SK-N-SH (cell line): ENCODE measurements around the gene ST6GALNAC2. TPM values are rescaled to one million over a fixed set of nuclear protein-coding genes. Genes with fewer than 3 reads are reported as not detected.

Experiments
- CTCF ChIA-PET: fragments of 300-600, 350-600 bp; formaldehyde crosslinking; extraction: SDS; loops from one replicate; lab custom pipeline; 2021; lab: Yijun Ruan, JAX
- POLR2A ChIA-PET: fragments of 350-600 bp; sonication (Branson Sonifier 250); formaldehyde crosslinking; extraction: SDS; loops from one replicate; lab custom pipeline; 2020; ENCODE audit warnings: antibody characterized with exemption, inconsistent platforms; lab: Yijun Ruan, JAX
- DNase-seq: peaks from one replicate; pipeline ENCODE4 v3.0.0; 2012
- H2AFZ ChIP-seq: fragments of 200-600 bp; sonication (generic); 2 replicates; pipeline ENCODE4 v1.8.1; 2016; ENCODE audit warnings: antibody characterized with exemption, mild to moderate bottlenecking, low read depth
- H3F3A ChIP-seq: fragments of 200-600 bp; sonication (generic); replicated peaks from 2 replicates; pipeline ENCODE3; 2016; ENCODE audit warnings: antibody characterized with exemption, mild to moderate bottlenecking; ENCODE audit not compliant: insufficient read depth
- H3K27ac ChIP-seq, 2 experiments: fragments of 200-500 bp in 1 of 2; fragments of 200-600 bp in 1 of 2; sonication (Bioruptor generic) in 1 of 2; sonication (generic), shearing (Covaris generic) in 1 of 2; 2 replicates each; pipeline versions ENCODE4 v1.5.1 to v1.6.1; 2014 to 2016; ENCODE audit warnings: low read depth in 2 of 2, inconsistent platforms in 1 of 2, low read length in 1 of 2, mild to moderate bottlenecking in 1 of 2, mixed read lengths in 1 of 2
- H3K27me3 ChIP-seq: fragments of 200-600 bp; sonication (generic), shearing (Covaris generic); 2 replicates; pipeline ENCODE4 v1.6.1; 2016; ENCODE audit warnings: mixed run types; ENCODE audit not compliant: insufficient read depth
- H3K36me3 ChIP-seq, 2 experiments: fragments of 200-500 bp in 1 of 2; fragments of 200-600 bp in 1 of 2; sonication (Bioruptor generic) in 1 of 2; sonication (generic) in 1 of 2; replicated peaks in 1 of 2; 2 replicates each; pipeline versions ENCODE3 to v1.5.1; 2014 to 2016; ENCODE audit warnings: low read length in 1 of 2, mild to moderate bottlenecking in 1 of 2; ENCODE audit not compliant: insufficient read depth in 2 of 2, control insufficient read depth in 1 of 2
- H3K4me1 ChIP-seq, 2 experiments: fragments of 200-500 bp in 1 of 2; fragments of 200-600 bp in 1 of 2; sonication (Bioruptor generic) in 1 of 2; sonication (generic), shearing (Covaris generic) in 1 of 2; 2 replicates each; pipeline versions ENCODE4 v1.5.1 to v1.6.1; 2014 to 2016; ENCODE audit warnings: low read depth in 1 of 2, low read length in 1 of 2, mixed run types in 1 of 2; ENCODE audit not compliant: insufficient read depth in 2 of 2, control insufficient read depth in 1 of 2
- H3K4me2 ChIP-seq: fragments of 200-600 bp; sonication (generic), shearing (Covaris generic); 2 replicates; pipeline ENCODE4 v1.6.1; 2017; ENCODE audit warnings: mixed run types
- H3K4me3 ChIP-seq, 2 experiments: fragments of 200-500 bp in 1 of 2; fragments of 200-600 bp in 1 of 2; sonication (Bioruptor generic) in 1 of 2; sonication (generic), shearing (Covaris generic) in 1 of 2; 2 replicates each; pipeline versions ENCODE4 v1.5.1 to v1.8.1; 2014 to 2016; ENCODE audit warnings: low read depth in 2 of 2, inconsistent platforms in 1 of 2, low read length in 1 of 2, mild to moderate bottlenecking in 1 of 2, mixed read lengths in 1 of 2, moderate library complexity in 1 of 2
- H3K79me2 ChIP-seq: fragments of 200-600 bp; sonication (generic); 2 replicates; pipeline ENCODE4 v1.8.1; 2017; ENCODE audit warnings: mild to moderate bottlenecking; ENCODE audit not compliant: insufficient read depth
- H3K9ac ChIP-seq: fragments of 200-600 bp; sonication (generic); 2 replicates; pipeline ENCODE4 v1.6.1; 2017; ENCODE audit warnings: mixed run types
- H3K9me2 ChIP-seq: fragments of 200-600 bp; sonication (generic); 2 replicates; pipeline ENCODE4 v1.6.1; 2017; ENCODE audit warnings: mixed run types
- H3K9me3 ChIP-seq: fragments of 200-600 bp; sonication (generic); 2 replicates; pipeline ENCODE4 v1.6.1; 2017; ENCODE audit warnings: mixed run types, mild to moderate bottlenecking, moderate library complexity
- H4K20me1 ChIP-seq: fragments of 200-600 bp; sonication (generic); 2 replicates; pipeline ENCODE4 v1.6.1; 2017; ENCODE audit warnings: mild to moderate bottlenecking, mixed run types; ENCODE audit not compliant: insufficient read depth
- FOSL2 ChIP-seq: IDR thresholded peaks from 2 replicates; pipeline ENCODE4 v1.4.0; 2012; ENCODE audit warnings: low read depth, mild to moderate bottlenecking, moderate library complexity, borderline replicate concordance
- NFIC ChIP-seq: IDR thresholded peaks from 2 replicates; pipeline ENCODE4 v1.4.0; 2012; ENCODE audit warnings: borderline replicate concordance
- WGBS: methylation state at CpG from one replicate; pipeline ENCODE4 v1.1.6; 2017; ENCODE audit warnings: low lambda C conversion rate; 5-methylcytosine and 5-hydroxymethylcytosine counted together
- polyA plus RNA-seq, 3 experiments: library from polyadenylated mRNA; depleted of rRNA; stranded (reverse); fragments of >200 nt; gene quantifications; 2 replicates each; pipeline ENCODE4 v1.2.3, GENCODE V29; 2012
- TF ChIP-seq, protein P1 (sequence below): IDR thresholded peaks from 2 replicates; pipeline ENCODE4 v1.6.1; 2012; ENCODE audit warnings: mild to moderate bottlenecking, low read depth, low read length, moderate library complexity
- TF ChIP-seq, protein P2 (sequence below): fragments of 200-600 bp; sonication (generic); IDR thresholded peaks from 2 replicates; pipeline ENCODE4 v1.6.1; 2017; ENCODE audit warnings: antibody characterized with exemption, mild to moderate bottlenecking, moderate library complexity
- TF ChIP-seq, protein P3 (sequence below): fragments of 150-350 bp; IDR thresholded peaks from 2 replicates; pipeline ENCODE4 v1.6.1; 2016; ENCODE audit warnings: mild to moderate bottlenecking, low read depth, low read length

The ST6GALNAC2 gene
- polyA plus RNA-seq, 1 of the 3 experiments (the other 2 are of a cell fraction): 0.94 TPM

DNA sequence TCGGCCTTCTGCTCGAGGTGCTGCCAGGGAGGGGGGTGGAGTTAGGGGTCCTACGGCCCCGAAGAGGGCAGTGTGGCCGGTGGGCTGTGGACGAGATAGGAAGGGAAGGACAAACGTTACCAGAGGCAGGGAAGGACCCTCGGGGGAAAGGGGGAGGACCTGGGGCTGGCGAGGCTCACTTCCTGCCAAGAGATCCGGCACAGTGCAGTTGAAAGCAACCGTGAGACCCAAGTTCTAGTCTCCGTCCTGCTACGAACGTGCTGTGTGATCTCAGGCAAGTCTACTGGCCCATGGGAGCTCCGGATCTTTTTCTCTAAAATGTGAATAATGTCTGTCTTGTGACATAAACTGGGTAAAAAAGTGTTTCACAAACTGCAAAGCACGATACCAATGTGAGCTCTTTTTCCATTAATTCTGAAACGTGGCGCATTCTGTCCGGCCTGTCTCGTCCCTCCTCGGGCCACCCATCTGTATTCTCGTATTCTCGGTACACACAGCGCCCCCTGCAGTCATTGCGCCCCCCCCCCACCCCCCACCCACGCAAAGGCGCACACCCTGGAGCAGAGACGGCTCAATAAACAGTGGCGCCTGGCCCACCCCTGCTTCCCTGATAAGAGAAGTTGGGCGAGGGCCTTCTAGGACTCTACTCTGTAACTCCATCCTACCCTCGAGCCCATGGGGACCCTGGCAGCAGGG lies 57.0 kb downstream of the ST6GALNAC2 start:
- TF ChIP-seq, protein P1, sequence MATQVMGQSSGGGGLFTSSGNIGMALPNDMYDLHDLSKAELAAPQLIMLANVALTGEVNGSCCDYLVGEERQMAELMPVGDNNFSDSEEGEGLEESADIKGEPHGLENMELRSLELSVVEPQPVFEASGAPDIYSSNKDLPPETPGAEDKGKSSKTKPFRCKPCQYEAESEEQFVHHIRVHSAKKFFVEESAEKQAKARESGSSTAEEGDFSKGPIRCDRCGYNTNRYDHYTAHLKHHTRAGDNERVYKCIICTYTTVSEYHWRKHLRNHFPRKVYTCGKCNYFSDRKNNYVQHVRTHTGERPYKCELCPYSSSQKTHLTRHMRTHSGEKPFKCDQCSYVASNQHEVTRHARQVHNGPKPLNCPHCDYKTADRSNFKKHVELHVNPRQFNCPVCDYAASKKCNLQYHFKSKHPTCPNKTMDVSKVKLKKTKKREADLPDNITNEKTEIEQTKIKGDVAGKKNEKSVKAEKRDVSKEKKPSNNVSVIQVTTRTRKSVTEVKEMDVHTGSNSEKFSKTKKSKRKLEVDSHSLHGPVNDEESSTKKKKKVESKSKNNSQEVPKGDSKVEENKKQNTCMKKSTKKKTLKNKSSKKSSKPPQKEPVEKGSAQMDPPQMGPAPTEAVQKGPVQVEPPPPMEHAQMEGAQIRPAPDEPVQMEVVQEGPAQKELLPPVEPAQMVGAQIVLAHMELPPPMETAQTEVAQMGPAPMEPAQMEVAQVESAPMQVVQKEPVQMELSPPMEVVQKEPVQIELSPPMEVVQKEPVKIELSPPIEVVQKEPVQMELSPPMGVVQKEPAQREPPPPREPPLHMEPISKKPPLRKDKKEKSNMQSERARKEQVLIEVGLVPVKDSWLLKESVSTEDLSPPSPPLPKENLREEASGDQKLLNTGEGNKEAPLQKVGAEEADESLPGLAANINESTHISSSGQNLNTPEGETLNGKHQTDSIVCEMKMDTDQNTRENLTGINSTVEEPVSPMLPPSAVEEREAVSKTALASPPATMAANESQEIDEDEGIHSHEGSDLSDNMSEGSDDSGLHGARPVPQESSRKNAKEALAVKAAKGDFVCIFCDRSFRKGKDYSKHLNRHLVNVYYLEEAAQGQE: no peak
- TF ChIP-seq NFIC: no peak
- TF ChIP-seq, protein P2, sequence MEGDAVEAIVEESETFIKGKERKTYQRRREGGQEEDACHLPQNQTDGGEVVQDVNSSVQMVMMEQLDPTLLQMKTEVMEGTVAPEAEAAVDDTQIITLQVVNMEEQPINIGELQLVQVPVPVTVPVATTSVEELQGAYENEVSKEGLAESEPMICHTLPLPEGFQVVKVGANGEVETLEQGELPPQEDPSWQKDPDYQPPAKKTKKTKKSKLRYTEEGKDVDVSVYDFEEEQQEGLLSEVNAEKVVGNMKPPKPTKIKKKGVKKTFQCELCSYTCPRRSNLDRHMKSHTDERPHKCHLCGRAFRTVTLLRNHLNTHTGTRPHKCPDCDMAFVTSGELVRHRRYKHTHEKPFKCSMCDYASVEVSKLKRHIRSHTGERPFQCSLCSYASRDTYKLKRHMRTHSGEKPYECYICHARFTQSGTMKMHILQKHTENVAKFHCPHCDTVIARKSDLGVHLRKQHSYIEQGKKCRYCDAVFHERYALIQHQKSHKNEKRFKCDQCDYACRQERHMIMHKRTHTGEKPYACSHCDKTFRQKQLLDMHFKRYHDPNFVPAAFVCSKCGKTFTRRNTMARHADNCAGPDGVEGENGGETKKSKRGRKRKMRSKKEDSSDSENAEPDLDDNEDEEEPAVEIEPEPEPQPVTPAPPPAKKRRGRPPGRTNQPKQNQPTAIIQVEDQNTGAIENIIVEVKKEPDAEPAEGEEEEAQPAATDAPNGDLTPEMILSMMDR: peak; percentile 33
- Histone ChIP-seq H3K27ac (peak overlapping the region; percentile 49 to 89; a peak in 3 of 4 replicates), H3K4me2 (peak overlapping the region; percentile 46; the same call in 1 of the 2 replicates), H3K9me2 (no peaks in the 10 kb centered on the region), H4K20me1 (no peaks in the 10 kb centered on the region), H3K79me2 (no peaks in the 10 kb centered on the region), H3K4me1 (peaks cover 13 to 67% of the 10 kb centered on the region in 2 experiments; a peak in 3 of 4 replicates), H3K36me3 (no peaks in the 10 kb centered on the region), H3K9ac (no peak overlapping the region), H3K9me3 (no peaks in the 10 kb centered on the region), H3K27me3 (no peaks in the 10 kb centered on the region), H3F3A (peaks cover 19% of the 10 kb centered on the region), H2AFZ (0 out of 2 replicates have a peak overlapping the region, but pooled peaks have one; percentile 57), H3K4me3 (no peak overlapping the region)
- peak; percentile 80 for DNase-seq
- WGBS: 75% methylated on average over 31 of the region's 31 CpGs
- ChIA-PET POLR2A (interaction anchor here (0.6 to 11.2 kb wide), 7 partner anchors 7 to 209 kb away, joined by 3 to 245 read pairs (median 4); partner anchors contain the start of genes CYGB, MFSD11, PRCD and SRSF2), CTCF (interaction anchor here (0.6 to 12.4 kb wide), 24 partner anchors 8 to 420 kb away, joined by 3 to 309 read pairs (median 6); partner anchors contain the start of genes AANAT, CYGB, PRCD and SPHK1)

DNA sequence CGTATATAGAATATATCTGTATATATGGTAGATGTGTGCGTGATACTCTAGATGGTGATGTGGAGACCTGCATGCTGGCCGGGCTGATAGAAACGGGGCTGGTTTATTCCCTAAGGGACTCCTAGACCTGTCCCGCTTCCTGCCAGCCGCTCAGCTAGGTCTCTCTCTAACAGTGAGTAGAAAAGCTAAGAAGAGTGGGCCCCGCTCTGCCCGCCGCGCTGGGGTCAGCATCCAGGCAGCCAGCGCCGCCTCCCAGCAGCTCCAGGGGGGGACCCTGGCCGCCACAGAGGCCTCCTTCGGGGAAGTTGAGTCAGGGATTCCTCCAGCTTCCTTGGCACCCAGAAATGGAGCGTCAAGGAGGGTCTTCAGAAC lies 57.5 kb downstream of the ST6GALNAC2 start:
- Histone ChIP-seq H3K9me3 (no peaks in the 10 kb centered on the region), H2AFZ (no peak overlapping the region), H3F3A (peaks cover 19% of the 10 kb centered on the region), H3K9ac (no peak overlapping the region), H3K4me3 (no peak overlapping the region), H3K9me2 (no peaks in the 10 kb centered on the region), H3K4me1 (peaks cover 13 to 71% of the 10 kb centered on the region in 2 experiments; a peak in 3 of 4 replicates), H3K27ac (peak overlapping the region in 1 of 2 experiments; percentile 89; a peak in 2 of 4 replicates), H3K4me2 (no peak overlapping the region), H3K79me2 (no peaks in the 10 kb centered on the region), H3K36me3 (no peaks in the 10 kb centered on the region), H4K20me1 (no peaks in the 10 kb centered on the region), H3K27me3 (no peaks in the 10 kb centered on the region)
- ChIA-PET CTCF (interaction anchor here (0.6 to 12.4 kb wide), 21 partner anchors 7 to 419 kb away, joined by 3 to 309 read pairs (median 7); partner anchors contain the start of genes AANAT, CYGB, PRCD and SPHK1), POLR2A (interaction anchor here (0.9 to 11.2 kb wide), 6 partner anchors 8 to 29 kb away, joined by 4 to 245 read pairs (median 6); partner anchors contain the start of gene PRCD)
- WGBS: 94% methylated on average over 12 of the region's 15 CpGs
- peak; percentile 27 for DNase-seq
- TF ChIP-seq, protein P3, sequence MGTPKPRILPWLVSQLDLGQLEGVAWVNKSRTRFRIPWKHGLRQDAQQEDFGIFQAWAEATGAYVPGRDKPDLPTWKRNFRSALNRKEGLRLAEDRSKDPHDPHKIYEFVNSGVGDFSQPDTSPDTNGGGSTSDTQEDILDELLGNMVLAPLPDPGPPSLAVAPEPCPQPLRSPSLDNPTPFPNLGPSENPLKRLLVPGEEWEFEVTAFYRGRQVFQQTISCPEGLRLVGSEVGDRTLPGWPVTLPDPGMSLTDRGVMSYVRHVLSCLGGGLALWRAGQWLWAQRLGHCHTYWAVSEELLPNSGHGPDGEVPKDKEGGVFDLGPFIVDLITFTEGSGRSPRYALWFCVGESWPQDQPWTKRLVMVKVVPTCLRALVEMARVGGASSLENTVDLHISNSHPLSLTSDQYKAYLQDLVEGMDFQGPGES: no peak
- TF ChIP-seq FOSL2: no peak
